Measurements from ENCODE around the gene RARS1. TPM values are rescaled to one million over a fixed set of nuclear protein-coding genes. Genes with fewer than 3 reads are reported as not detected.

The RARS1 gene
- total RNA-seq, 1 donor from 2014 or later, result 94.6 TPM

- no peak for DNase-seq (ENCODE audit: low spot score, unreplicated experiment)
- H3K36me3 Mint-ChIP-seq (ENCODE audit: insufficient read depth), result no peaks in the 10 kb centered on the region
- TF ChIP-seq CTCF (IDR thresholded peaks at IDR 0.05; ENCODE audit: unreplicated experiment), result no peak
- no peak overlapping the region for H3K27ac Mint-ChIP-seq
- no peaks in the 10 kb centered on the region for H3K9me3 Mint-ChIP-seq (ENCODE audit: low read depth)
- peak overlapping the region; percentile 11 for H3K4me3 Mint-ChIP-seq (ENCODE audit: low read depth)
- H3K27me3 Mint-ChIP-seq, result peaks cover 42% of the 10 kb centered on the region
- no peaks in the 10 kb centered on the region for H3K4me1 Mint-ChIP-seq (ENCODE audit: low read depth)
Observed at GRCh38 chr5:168527756-168528295, 41.6 kb downstream of the RARS1 start.

DNA sequence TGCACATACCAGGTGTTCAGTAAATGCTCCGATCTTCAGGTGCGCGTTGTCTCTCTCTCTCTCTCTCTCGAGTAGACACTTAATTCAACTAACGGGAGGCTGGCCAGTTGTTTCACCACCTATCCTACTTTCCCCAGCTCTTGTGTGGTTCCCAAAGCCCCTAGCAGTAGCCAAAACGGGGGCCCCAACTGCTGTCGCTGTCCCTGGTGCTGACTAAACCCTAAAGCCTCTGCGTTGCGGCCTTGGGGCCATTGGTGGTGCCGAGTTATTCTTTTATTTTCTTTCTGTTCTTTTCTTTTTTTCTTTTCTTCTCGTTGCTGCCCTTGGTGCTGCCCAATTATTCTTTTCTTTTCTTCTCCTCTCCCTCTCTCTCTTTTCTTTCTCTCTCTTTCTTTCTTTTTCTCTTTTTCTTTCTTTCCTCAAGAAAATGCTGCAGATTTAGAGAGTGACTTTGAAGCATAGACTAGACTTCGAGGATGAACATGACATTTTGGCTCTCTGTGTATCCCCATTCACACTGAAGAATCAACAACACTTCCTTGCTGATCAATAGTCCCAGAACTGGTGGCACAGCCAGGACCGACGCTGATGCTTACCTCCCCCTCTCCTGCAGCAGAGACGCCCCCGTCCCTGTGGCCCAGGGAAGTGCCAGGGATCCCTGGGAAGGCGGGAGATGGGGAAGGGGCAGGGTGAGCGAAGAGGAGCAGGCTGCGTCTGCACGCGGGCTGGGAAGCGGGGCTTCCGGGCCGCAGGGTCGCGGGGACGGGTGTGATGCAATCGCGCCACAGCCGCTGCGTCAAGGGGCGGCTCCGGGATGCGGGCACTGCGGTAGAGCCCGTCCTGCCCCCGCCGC is 42.5 kb downstream of the RARS1 start, which contains the start of gene FBLL1:
TSS of gene FBLL1 (plus strand) at position 785 of the 853 bp plus-strand sequence. CDS start 200 bp downstream, outside the sequence.
- Mint-ChIP-seq H3K4me1 (ENCODE audit: low read depth) (no peaks in the 10 kb centered on the region), H3K36me3 (ENCODE audit: insufficient read depth) (no peaks in the 10 kb centered on the region), H3K27ac (peak within 1 kb of the TSS; percentile 67), H3K27me3 (peaks cover 45% of the 10 kb centered on the region), H3K9me3 (ENCODE audit: low read depth) (no peaks in the 10 kb centered on the region), H3K4me3 (ENCODE audit: low read depth) (peak within 1 kb of the TSS; percentile 70)
- peak; percentile 67 for DNase-seq (ENCODE audit: low spot score, unreplicated experiment)
- no peak for TF ChIP-seq CTCF (IDR thresholded peaks at IDR 0.05; ENCODE audit: unreplicated experiment)

DNA sequence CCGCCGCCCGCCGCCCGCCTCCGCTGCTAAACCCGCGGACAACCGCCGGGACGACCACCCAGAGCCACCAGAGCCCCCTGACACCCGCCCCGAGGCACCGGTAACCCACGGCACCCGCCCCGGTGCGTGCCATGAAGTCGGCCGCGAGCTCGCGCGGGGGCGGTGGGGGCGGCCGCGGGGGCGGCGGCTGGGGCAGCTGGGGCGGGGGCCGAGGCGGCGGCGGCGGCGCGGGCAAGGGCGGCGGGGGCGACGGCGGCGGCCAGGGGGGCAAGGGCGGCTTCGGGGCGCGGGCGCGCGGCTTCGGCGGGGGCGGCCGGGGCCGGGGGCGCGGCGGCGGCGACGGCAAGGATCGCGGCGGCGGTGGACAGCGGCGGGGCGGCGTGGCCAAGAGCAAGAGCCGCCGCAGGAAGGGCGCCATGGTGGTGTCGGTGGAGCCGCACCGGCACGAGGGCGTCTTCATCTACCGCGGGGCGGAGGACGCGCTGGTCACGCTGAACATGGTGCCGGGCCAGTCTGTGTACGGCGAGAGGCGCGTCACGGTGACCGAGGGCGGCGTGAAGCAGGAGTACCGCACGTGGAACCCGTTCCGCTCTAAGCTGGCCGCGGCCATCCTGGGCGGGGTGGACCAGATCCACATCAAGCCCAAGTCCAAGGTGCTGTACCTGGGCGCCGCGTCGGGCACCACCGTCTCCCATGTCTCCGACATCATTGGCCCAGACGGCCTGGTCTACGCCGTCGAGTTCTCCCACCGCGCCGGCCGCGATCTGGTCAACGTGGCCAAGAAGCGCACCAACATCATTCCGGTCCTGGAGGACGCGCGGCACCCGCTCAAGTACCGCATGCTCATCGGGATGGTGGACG is 43.3 kb downstream of the RARS1 start:
- H3K4me3 Mint-ChIP-seq (ENCODE audit: low read depth), result peak overlapping the region; percentile 70
- no peaks in the 10 kb centered on the region for H3K36me3 Mint-ChIP-seq (ENCODE audit: insufficient read depth)
- peak; percentile 13 for DNase-seq (ENCODE audit: low spot score, unreplicated experiment)
- H3K27me3 Mint-ChIP-seq, result peaks cover 45% of the 10 kb centered on the region
- no peak overlapping the region for H3K27ac Mint-ChIP-seq
- no peak for TF ChIP-seq CTCF (IDR thresholded peaks at IDR 0.05; ENCODE audit: unreplicated experiment)
- no peaks in the 10 kb centered on the region for H3K4me1 Mint-ChIP-seq (ENCODE audit: low read depth)
- no peaks in the 10 kb centered on the region for H3K9me3 Mint-ChIP-seq (ENCODE audit: low read depth)

DNA sequence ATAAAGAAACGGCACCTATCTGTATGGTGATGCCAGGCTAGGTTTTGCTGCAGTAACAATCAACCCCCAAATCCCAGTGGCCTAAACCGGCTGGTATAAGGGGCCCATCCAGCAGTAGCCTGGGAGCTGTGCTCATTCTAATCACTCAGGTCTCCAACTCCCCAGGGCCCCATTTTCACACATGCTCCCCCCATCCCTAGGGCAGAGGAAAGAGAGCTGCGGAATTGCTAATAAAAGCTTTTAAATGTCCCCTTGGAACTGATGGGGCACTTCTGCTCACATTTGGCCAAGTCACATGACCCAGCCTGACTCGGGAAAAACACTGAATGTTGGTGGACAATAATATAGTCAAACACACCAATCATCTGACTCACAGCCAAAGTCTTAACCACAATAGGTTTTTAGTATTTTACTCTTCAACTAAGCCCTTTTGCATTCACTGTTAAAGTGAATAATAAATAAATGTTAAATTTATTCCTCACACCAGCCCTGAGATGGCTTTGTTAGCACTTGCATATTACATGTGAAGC is 44.4 kb downstream of the RARS1 start:
- Mint-ChIP-seq H3K27me3 (peaks cover 45% of the 10 kb centered on the region), H3K27ac (peak overlapping the region; percentile 67), H3K36me3 (ENCODE audit: insufficient read depth) (no peaks in the 10 kb centered on the region), H3K4me3 (ENCODE audit: low read depth) (peak overlapping the region; percentile 70), H3K9me3 (ENCODE audit: low read depth) (no peaks in the 10 kb centered on the region), H3K4me1 (ENCODE audit: low read depth) (no peaks in the 10 kb centered on the region)
- no peak for TF ChIP-seq CTCF (IDR thresholded peaks at IDR 0.05; ENCODE audit: unreplicated experiment)
- DNase-seq (ENCODE audit: low spot score, unreplicated experiment), result no peak

- no peak for TF ChIP-seq CTCF (IDR thresholded peaks at IDR 0.05; ENCODE audit: unreplicated experiment)
- Mint-ChIP-seq H3K4me1 (ENCODE audit: low read depth) (no peaks in the 10 kb centered on the region), H3K27ac (no peak overlapping the region), H3K36me3 (ENCODE audit: insufficient read depth) (no peaks in the 10 kb centered on the region), H3K4me3 (ENCODE audit: low read depth) (no peak overlapping the region), H3K9me3 (ENCODE audit: low read depth) (no peaks in the 10 kb centered on the region), H3K27me3 (peaks cover 45% of the 10 kb centered on the region)
- no peak for DNase-seq (ENCODE audit: low spot score, unreplicated experiment)
Observed at GRCh38 chr5:168531191-168531590, 44.9 kb downstream of the RARS1 start.

Measured in progenitor cell of endocrine pancreas (in vitro differentiated cells).